ENCODE results near the gene CNNM3.

CNNM3 gene

GRCh38 chr2:96788442-96789244 is 27.4 kb upstream of the CNNM3 start:
- H3K27ac ChIP-seq (ENCODE audit: extremely low read depth, low read depth, low read length) = peak overlapping the region; percentile 28; the same call in 1 of the 2 replicates
- CTCF ChIA-PET = interaction anchor here (0.5 to 2.7 kb wide), 6 partner anchors 9 to 481 kb away, joined by 3 to 11 read pairs (median 4); partner anchors contain the start of gene CNNM4
- peak; percentile 35 for TF ChIP-seq SP2 (tag by site-specific recombination; IDR thresholded peaks at IDR 0.05)
- TF ChIP-seq ZNF48 (tag by site-specific recombination; IDR thresholded peaks at IDR 0.05) = no peak
- TF ChIP-seq ZFP69B (tag by site-specific recombination; IDR thresholded peaks at IDR 0.05) = peak; percentile 99
- TF ChIP-seq IKZF3 (tag by site-specific recombination; IDR thresholded peaks at IDR 0.05) = peak; percentile 63
- TF ChIP-seq KLF7 (tag by site-specific recombination; IDR thresholded peaks at IDR 0.05; ENCODE audit: borderline replicate concordance) = no peak
- TF ChIP-seq ZNF544 (tag by site-specific recombination; IDR thresholded peaks at IDR 0.05) = no peak
- peak; percentile 27; the same call in 1 of the 2 replicates for TF ChIP-seq ZNF366 (tag by site-specific recombination; conservative IDR thresholded peaks at IDR 0.05)
- no peak for TF ChIP-seq ZFP3 (tag by site-specific recombination; IDR thresholded peaks at IDR 0.05; ENCODE audit: low read depth)
- TF ChIP-seq KLF17 (tag by site-specific recombination; IDR thresholded peaks at IDR 0.05) = peak; percentile 51
- 0 out of 2 replicates have a peak, but pooled peaks have one; percentile 12 for TF ChIP-seq CTCF (tag by site-specific recombination; IDR thresholded peaks at IDR 0.05)
- no peak for TF ChIP-seq ZBTB10 (tag by site-specific recombination; IDR thresholded peaks at IDR 0.05)
- TF ChIP-seq ZNF600 (tag by site-specific recombination; IDR thresholded peaks at IDR 0.05) = peak; percentile 61; the same call in 1 of the 2 replicates
- TF ChIP-seq KLF1 (tag by site-specific recombination; IDR thresholded peaks at IDR 0.05) = peak; percentile 97
- TF ChIP-seq ZNF394 (tag by site-specific recombination; IDR thresholded peaks at IDR 0.05; ENCODE audit: borderline replicate concordance) = peak; percentile 22; the same call in 1 of the 2 replicates
- no peak for TF ChIP-seq ZNF16 (tag by site-specific recombination; IDR thresholded peaks at IDR 0.05; ENCODE audit: low read depth)
- no peak for TF ChIP-seq SETDB1 (IDR thresholded peaks at IDR 0.05; ENCODE audit: insufficient read length, low read length)
- TF ChIP-seq REST (tag by site-specific recombination; IDR thresholded peaks at IDR 0.05) = no peak
- TF ChIP-seq ELK4 (IDR thresholded peaks at IDR 0.05; ENCODE audit: borderline replicate concordance, low read depth, low read length) = no peak
- TF ChIP-seq ZNF214 (tag by site-specific recombination; IDR thresholded peaks at IDR 0.05; ENCODE audit: borderline replicate concordance) = no peak
- no peak for TF ChIP-seq ZNF514 (tag by site-specific recombination; IDR thresholded peaks at IDR 0.05)
- peak; percentile 89 for TF ChIP-seq ZBTB17 (tag by site-specific recombination; IDR thresholded peaks at IDR 0.05)
- peak; percentile 81; the same call in 1 of the 2 replicates for TF ChIP-seq ZNF423 (tag by site-specific recombination; IDR thresholded peaks at IDR 0.05)
- TF ChIP-seq ZXDB (tag by site-specific recombination; IDR thresholded peaks at IDR 0.05) = peak; percentile 14; the same call in 1 of the 2 replicates
- peak; percentile 70 for TF ChIP-seq ZIC2 (tag by site-specific recombination; IDR thresholded peaks at IDR 0.05)
- no peak for TF ChIP-seq ZSCAN30 (tag by site-specific recombination; IDR thresholded peaks at IDR 0.05)
- TF ChIP-seq ZEB2 (tag by site-specific recombination; IDR thresholded peaks at IDR 0.05) = no peak
- TF ChIP-seq ZBTB8A (tag by site-specific recombination; IDR thresholded peaks at IDR 0.05) = 0 out of 2 replicates have a peak, but pooled peaks have one; percentile 19

More at GRCh38 chr2:96788442-96789244, 27.4 kb upstream of the CNNM3 start:
- Histone ChIP-seq H3K9me3 (ENCODE audit: control insufficient read depth, insufficient read depth, low read depth, low read length) (no peaks in the 10 kb centered on the region), H3K4me3 (ENCODE audit: low read depth, low read length) (no peak overlapping the region), H3K36me3 (ENCODE audit: control insufficient read depth in 2 of 2, insufficient read depth in 1 of 2, low read length in 2 of 2) (no peaks in the 10 kb centered on the region; a peak in 1 of 3 replicates), H3K4me1 (ENCODE audit: control insufficient read depth, insufficient read depth, low read length) (peaks cover 14% of the 10 kb centered on the region)
- POLR2A ChIA-PET = no interaction called here
